Bronchial epithelial cell (primary cell): Measurements from ENCODE around the gene ENO3. TPM values are rescaled to one million over a fixed set of nuclear protein-coding genes. Genes with fewer than 3 reads are reported as not detected.

Experiments used
- DNase-seq: peaks from one replicate; pipeline ENCODE4 v3.0.0-alpha.2; 2010; ENCODE audit warnings: low read depth
- FAIRE-seq: peaks from 2 replicates; lab custom pipeline; 2011; peaks lifted over from hg19 to GRCh38; lab: Jason Lieb, UNC
- H3K27me3 ChIP-seq: 2 replicates; pipeline ENCODE4 v1.5.1; 2011; ENCODE audit warnings: low read length; ENCODE audit not compliant: control insufficient read depth, insufficient read depth
- H3K36me3 ChIP-seq: 2 replicates; pipeline ENCODE4 v1.5.1; 2011; ENCODE audit warnings: low read length; ENCODE audit not compliant: control insufficient read depth, insufficient read depth
- H3K4me3 ChIP-seq: 2 replicates; pipeline ENCODE4 v1.5.1; 2011; ENCODE audit warnings: mild to moderate bottlenecking, low read depth, low read length, control low read depth
- total RNA-seq: library from RNA; depleted of rRNA; stranded (reverse); fragments of >200 nt; gene quantifications from 2 replicates; pipeline ENCODE4 v1.2.1, GENCODE V29; 2014
- TF ChIP-seq, protein P1 (sequence below): IDR thresholded peaks from 2 replicates; pipeline ENCODE4 v1.5.1; 2011; ENCODE audit warnings: mild to moderate bottlenecking, moderate library complexity, low read length, control low read depth, inconsistent platforms; ENCODE audit not compliant: insufficient read depth, severe bottlenecking

ENO3 gene
- total RNA-seq, 1 donor from 2014 or later: 1.8 TPM

DNA sequence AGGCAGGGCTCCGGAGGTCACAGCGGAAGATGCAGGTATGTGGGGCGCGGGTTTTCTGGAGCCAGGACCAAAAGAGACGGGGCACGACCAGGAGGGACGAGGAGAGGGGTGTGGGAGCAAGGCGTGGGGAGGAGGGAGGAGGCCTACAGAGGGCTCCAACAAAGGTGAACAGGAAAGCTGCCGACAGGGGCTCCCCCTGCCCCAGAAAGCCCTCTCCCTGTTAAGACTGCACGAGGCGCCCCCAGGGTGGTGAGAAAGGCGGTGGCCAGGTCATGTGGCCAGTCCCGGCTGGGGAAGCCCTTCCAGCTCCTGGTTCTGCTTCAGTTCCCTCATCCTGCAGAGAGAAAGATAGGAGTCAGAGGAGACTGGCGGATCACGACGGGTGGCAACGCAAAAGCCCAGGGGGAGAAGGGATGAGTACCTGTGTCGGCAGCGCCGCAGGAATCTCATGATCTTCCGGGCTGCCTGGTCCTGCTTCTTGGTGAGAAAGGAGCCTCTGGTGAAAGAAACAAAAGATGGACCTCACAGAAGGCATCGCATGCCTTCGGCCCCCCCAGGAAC, 17.6 kb downstream of the ENO3 start:
- FAIRE-seq: no peak
- TF ChIP-seq, protein P1, sequence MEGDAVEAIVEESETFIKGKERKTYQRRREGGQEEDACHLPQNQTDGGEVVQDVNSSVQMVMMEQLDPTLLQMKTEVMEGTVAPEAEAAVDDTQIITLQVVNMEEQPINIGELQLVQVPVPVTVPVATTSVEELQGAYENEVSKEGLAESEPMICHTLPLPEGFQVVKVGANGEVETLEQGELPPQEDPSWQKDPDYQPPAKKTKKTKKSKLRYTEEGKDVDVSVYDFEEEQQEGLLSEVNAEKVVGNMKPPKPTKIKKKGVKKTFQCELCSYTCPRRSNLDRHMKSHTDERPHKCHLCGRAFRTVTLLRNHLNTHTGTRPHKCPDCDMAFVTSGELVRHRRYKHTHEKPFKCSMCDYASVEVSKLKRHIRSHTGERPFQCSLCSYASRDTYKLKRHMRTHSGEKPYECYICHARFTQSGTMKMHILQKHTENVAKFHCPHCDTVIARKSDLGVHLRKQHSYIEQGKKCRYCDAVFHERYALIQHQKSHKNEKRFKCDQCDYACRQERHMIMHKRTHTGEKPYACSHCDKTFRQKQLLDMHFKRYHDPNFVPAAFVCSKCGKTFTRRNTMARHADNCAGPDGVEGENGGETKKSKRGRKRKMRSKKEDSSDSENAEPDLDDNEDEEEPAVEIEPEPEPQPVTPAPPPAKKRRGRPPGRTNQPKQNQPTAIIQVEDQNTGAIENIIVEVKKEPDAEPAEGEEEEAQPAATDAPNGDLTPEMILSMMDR: no peak
- no peak for DNase-seq
- Histone ChIP-seq H3K27me3 (no peaks in the 10 kb centered on the region), H3K4me3 (peak overlapping the region; percentile 68), H3K36me3 (peaks cover 10% of the 10 kb centered on the region)

DNA sequence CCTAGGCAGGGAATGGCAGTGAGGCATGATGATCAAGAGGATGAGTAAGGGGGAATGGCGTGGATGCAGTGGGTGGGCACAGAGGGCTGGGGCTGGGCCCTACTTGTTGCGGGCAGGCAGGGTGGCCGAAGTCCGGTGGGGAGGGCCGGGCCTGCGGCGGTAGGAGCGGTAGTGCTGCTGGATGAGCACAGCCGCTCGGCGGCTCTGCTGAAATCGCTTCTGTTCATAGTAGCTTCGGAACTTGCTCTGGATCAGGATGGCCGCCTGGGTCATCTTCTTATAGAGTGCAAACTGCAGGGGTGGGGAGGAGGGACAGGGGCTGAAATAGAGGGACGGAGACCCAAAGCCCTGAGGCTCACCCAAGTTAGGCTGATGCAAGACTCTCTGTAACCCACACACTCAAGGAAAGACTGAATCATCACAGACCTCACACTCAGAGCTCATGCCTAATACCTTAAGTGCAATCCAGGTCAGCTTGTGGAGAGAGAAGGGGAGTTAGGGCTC, 18.2 kb downstream of the ENO3 start:
- Histone ChIP-seq H3K36me3 (peaks cover 10% of the 10 kb centered on the region), H3K27me3 (no peaks in the 10 kb centered on the region), H3K4me3 (peak overlapping the region; percentile 68)
- FAIRE-seq (no peak), DNase-seq (peak; percentile 84)
- TF ChIP-seq, protein P1: no peak

DNA sequence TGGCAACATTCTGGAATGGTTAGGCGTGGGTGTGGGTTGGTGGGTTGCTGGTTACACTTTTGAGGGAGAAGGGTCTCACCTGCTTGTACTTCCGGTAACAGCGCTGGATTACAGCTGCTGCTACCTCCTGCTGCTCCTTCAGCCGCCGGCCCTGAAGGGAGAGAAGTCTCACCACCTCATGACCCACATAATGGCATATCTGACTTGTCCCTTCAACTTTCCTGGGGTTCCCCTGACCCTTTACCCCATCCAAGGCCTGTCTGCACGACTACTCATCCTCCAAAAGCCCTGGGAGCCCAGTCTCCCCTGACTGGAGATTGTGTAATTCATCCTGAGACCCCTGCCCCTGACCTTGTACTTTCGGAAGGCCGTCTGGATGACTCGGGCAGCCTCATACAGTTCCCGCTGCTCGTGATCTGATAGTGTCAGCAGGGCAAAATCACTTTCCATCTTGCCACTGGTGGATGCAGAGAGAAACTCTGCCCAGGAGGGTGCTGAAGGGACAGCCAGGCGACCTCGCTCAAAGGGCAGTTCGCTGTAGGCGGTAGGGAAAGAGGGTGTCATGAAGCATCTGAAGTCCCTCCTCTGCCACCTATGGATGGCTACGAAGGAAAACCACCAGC, 18.7 kb downstream of the ENO3 start:
- Histone ChIP-seq H3K27me3 (no peaks in the 10 kb centered on the region), H3K4me3 (no peak overlapping the region), H3K36me3 (peaks cover 10% of the 10 kb centered on the region)
- TF ChIP-seq, protein P1: no peak
- no peak for FAIRE-seq
- no peak for DNase-seq

DNA sequence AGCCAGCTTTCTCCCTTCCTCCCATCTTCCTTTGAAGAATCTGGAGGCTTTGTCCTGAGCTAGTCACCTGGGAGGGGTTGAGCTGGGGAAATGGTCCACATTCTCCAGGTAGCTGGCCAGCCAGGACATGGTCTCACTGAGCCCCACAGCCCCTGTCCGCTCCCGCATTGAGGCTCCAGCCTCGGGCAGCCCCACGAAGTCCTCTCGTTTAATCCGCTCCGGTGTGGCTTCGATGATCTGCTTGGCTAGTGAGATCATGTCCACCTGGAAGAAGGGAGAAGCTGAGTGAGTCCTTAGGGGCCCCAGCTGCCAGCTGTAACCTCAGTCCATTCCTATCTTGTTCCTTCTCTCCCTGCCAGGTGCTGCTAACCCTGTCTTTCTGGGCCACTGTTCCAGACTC, 19.4 kb downstream of the ENO3 start:
- TF ChIP-seq, protein P1: no peak
- FAIRE-seq: no peak
- H3K36me3 ChIP-seq: peaks cover 10% of the 10 kb centered on the region
- no peaks in the 10 kb centered on the region for H3K27me3 ChIP-seq
- H3K4me3 ChIP-seq: no peak overlapping the region
- no peak for DNase-seq

DNA sequence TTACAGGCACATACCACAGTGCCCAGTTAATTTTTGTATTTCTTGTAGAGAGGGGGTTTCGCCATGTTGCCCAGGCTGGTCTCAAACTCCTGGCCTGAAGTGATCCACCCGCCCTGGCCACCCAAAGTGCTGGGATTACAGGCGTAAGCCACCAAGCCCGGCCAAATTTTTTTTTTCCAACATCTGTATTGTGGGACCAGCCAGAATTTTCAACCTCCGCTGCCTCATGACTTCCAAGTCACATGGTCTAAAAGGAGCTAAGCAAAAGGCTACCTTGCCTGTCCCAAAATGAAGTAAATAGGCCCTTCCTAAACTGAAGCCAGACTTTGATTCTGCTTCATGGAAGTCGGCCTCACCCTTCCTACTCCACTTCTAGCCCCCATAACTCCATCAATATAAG, 20.9 kb downstream of the ENO3 start:
- DNase-seq: no peak
- H3K4me3 ChIP-seq: no peak overlapping the region
- H3K27me3 ChIP-seq: no peaks in the 10 kb centered on the region
- no peak for FAIRE-seq
- peaks cover 10% of the 10 kb centered on the region for H3K36me3 ChIP-seq
- TF ChIP-seq, protein P1: no peak

DNA sequence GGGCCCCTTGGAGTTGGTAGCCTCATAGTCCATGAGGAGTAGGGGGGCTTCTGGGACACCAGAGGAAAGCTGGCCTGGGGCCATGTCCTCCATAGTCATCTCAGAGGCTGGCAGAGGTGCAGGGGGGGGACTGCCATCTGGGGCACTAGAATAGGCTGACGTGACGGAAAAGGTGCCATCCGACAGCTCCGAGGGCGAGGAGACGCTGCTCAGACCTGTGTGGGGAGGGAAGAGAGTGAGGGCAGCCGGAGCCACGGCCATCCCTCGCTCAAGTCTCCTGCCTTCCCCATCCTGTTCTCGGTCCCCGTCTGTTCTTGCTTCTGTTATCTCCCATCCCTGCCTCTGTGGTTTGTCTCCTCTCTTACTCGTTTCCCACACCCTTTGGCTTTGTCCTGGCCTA, 21.4 kb downstream of the ENO3 start:
- TF ChIP-seq, protein P1: no peak
- H3K36me3 ChIP-seq: peaks cover 13% of the 10 kb centered on the region
- no peak for FAIRE-seq

More for the DNA sequence above, 21.4 kb downstream of the ENO3 start:
- no peak overlapping the region for H3K4me3 ChIP-seq
- H3K27me3 ChIP-seq: no peaks in the 10 kb centered on the region
- DNase-seq: no peak
